Measurements from ENCODE around the gene ZDHHC14. TPM values are rescaled to one million over a fixed set of nuclear protein-coding genes. Genes with fewer than 3 reads are reported as not detected.

Gene ZDHHC14
- total RNA-seq, 4 donors from 2014 or later: 6.2 to 20.6 (median 15.1) TPM

GRCh38 chr6:157427969-157428368 is 47.0 kb downstream of the ZDHHC14 start:
- Histone ChIP-seq H3K27ac (no peak overlapping the region), H3K36me3 (no peaks in the 10 kb centered on the region), H3K4me3 (replicated peaks in 1 of 3) (no peak overlapping the region), H3K27me3 (no peaks in the 10 kb centered on the region), H3K9me3 (no peaks in the 10 kb centered on the region), H3K4me1 (peaks cover 0 to 7% of the 10 kb centered on the region in 2 donors)
- WGBS, 2 donors: 66 to 81% methylated on average over 7 of the region's 7 CpGs
- no peak for DNase-seq
- intact Hi-C loops (cut with DNase I): no loop called here
- TF ChIP-seq CTCF (IDR thresholded peaks at IDR 0.05): no peak
- no peak for TF ChIP-seq POLR2A (IDR thresholded peaks at IDR 0.05)

GRCh38 chr6:157428427-157429202 is 47.6 kb downstream of the ZDHHC14 start:
- 64 to 68% methylated on average over 19 to 21 of the region's 21 CpGs for WGBS, 2 donors
- H3K36me3 ChIP-seq: no peaks in the 10 kb centered on the region
- H3K9me3 ChIP-seq: no peaks in the 10 kb centered on the region
- H3K4me3 ChIP-seq (replicated peaks in 1 of 3): no peak overlapping the region
- peaks cover 0 to 7% of the 10 kb centered on the region in 2 donors for H3K4me1 ChIP-seq
- no peak overlapping the region for H3K27ac ChIP-seq
- intact Hi-C loops (cut with DNase I): no loop called here
- no peak for DNase-seq
- no peak for TF ChIP-seq POLR2A (IDR thresholded peaks at IDR 0.05)
- TF ChIP-seq CTCF (IDR thresholded peaks at IDR 0.05): no peak
- H3K27me3 ChIP-seq: no peaks in the 10 kb centered on the region

GRCh38 chr6:157429248-157429647 is 48.3 kb downstream of the ZDHHC14 start:
- Histone ChIP-seq H3K27me3 (no peaks in the 10 kb centered on the region), H3K4me1 (peaks cover 0 to 7% of the 10 kb centered on the region in 2 donors), H3K9me3 (no peaks in the 10 kb centered on the region), H3K36me3 (no peaks in the 10 kb centered on the region), H3K4me3 (replicated peaks in 1 of 3) (no peak overlapping the region), H3K27ac (no peak overlapping the region)
- 93% methylated on average over 1 of the region's 1 CpG for WGBS, 2 donors
- intact Hi-C loops (cut with DNase I): no loop called here
- TF ChIP-seq CTCF (IDR thresholded peaks at IDR 0.05): no peak
- DNase-seq: no peak

GRCh38 chr6:157430834-157431233 is 49.8 kb downstream of the ZDHHC14 start:
- no peak overlapping the region for H3K27ac ChIP-seq
- H3K4me1 ChIP-seq: peaks cover 0 to 7% of the 10 kb centered on the region in 2 donors
- intact Hi-C loops (cut with DNase I): no loop called here
- DNase-seq: no peak
- no peaks in the 10 kb centered on the region for H3K27me3 ChIP-seq
- no peaks in the 10 kb centered on the region for H3K36me3 ChIP-seq
- no peak for TF ChIP-seq POLR2A (IDR thresholded peaks at IDR 0.05)
- H3K4me3 ChIP-seq (replicated peaks in 1 of 3): no peak overlapping the region
- no peaks in the 10 kb centered on the region for H3K9me3 ChIP-seq
- WGBS, 2 donors: 89 to 93% methylated on average over 3 of the region's 3 CpGs

GRCh38 chr6:157432231-157432891 is 51.4 kb downstream of the ZDHHC14 start:
- H3K36me3 ChIP-seq: no peaks in the 10 kb centered on the region
- TF ChIP-seq CTCF (IDR thresholded peaks at IDR 0.05): no peak
- TF ChIP-seq POLR2A (IDR thresholded peaks at IDR 0.05): no peak

More at GRCh38 chr6:157432231-157432891, 51.4 kb downstream of the ZDHHC14 start:
- Histone ChIP-seq H3K4me1 (peaks cover 0 to 7% of the 10 kb centered on the region in 2 donors), H3K27me3 (no peaks in the 10 kb centered on the region), H3K4me3 (replicated peaks in 1 of 3) (no peak overlapping the region), H3K9me3 (no peaks in the 10 kb centered on the region), H3K27ac (no peak overlapping the region)
- intact Hi-C loops (cut with DNase I): no loop called here
- no peak for DNase-seq
- 80% methylated on average over 6 to 7 of the region's 7 CpGs for WGBS, 2 donors

Data from thyroid gland (tissue), 4 donors.